ENCODE results near the gene CAMK2B.

DNA sequence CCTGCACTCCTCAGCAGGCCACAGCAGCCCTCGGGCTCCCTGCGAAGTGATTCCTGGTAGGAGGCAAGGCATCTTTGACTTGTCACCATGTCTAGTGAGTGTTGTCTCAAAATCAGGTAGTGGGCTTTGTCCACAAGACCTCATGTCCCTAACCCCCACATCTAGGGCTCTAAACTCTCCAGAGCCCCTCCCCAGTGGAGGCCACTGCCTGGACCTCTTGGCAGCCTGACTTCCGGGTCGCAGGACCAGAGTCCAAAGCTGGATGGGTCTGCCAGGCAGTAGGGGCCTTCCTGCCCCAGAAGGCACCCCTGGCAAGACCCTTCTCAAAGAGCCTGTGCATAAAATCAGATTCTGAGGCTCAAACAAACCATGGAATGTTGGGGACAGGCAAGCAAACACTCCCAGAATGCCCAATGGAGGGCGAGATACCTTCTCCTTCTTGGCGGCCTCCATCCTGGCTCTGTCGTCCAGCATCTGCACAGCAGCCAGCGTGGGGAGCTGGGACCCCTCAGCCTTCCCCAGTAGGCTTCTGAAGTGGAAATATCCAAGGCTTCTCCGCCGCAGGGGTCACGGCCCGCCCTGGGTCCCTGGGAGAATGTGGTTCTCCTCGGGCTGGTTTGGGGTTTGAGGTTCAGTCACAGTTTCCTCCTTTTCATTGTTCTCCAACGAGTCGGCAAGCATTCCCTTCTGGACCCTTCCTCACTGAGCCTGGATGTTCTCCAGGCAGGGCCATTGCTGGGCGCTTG lies 136.7 kb downstream of the CAMK2B start:
- TF ChIP-seq, protein P1, sequence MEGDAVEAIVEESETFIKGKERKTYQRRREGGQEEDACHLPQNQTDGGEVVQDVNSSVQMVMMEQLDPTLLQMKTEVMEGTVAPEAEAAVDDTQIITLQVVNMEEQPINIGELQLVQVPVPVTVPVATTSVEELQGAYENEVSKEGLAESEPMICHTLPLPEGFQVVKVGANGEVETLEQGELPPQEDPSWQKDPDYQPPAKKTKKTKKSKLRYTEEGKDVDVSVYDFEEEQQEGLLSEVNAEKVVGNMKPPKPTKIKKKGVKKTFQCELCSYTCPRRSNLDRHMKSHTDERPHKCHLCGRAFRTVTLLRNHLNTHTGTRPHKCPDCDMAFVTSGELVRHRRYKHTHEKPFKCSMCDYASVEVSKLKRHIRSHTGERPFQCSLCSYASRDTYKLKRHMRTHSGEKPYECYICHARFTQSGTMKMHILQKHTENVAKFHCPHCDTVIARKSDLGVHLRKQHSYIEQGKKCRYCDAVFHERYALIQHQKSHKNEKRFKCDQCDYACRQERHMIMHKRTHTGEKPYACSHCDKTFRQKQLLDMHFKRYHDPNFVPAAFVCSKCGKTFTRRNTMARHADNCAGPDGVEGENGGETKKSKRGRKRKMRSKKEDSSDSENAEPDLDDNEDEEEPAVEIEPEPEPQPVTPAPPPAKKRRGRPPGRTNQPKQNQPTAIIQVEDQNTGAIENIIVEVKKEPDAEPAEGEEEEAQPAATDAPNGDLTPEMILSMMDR (conservative IDR thresholded peaks at IDR 0.05), result no peak
- no peak for TF ChIP-seq ZFX (IDR thresholded peaks at IDR 0.05)
